Sigmoid colon (tissue), 3 donors: Measurements from ENCODE around the gene APOD.

Experiments
- POLR2A ChIP-seq, 2 donors: fragments of 450-650 bp; IDR thresholded peaks; one replicate each; pipeline ENCODE4 v1.6.1; 2016; ENCODE audit warnings: antibody characterized with exemption in 2 of 2, mild to moderate bottlenecking in 2 of 2, moderate library complexity in 2 of 2
- TF ChIP-seq, protein P1 (sequence below), 4 experiments: fragments of 450-650 bp in 3 of 4; fragments of 200-600 bp in 1 of 4; IDR thresholded peaks; one replicate each; pipeline ENCODE4 v1.5.1; 2016 to 2019; ENCODE audit warnings: antibody characterized with exemption in 4 of 4, mild to moderate bottlenecking in 3 of 4, moderate library complexity in 2 of 4

DNA sequence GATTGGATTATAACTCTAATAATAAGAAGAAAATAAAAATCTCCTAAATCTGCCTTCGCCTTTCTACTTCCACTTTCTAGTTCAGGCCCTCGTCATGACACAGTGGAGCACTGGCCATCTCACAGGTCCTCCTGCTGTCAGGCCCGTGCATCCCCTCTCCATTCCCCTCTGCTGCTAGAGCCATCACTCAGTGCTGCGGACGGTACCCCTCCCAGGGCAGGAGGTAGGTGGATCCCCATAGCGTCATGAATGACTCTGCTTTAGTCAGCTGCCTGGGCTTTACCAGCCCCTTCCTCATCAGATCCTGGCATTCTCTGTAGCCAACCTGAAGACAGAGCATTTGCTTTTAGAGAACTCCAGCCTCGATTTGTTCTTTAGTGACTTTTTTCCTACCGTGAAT lies 28.6 kb downstream of the APOD start:
- TF ChIP-seq, protein P1, sequence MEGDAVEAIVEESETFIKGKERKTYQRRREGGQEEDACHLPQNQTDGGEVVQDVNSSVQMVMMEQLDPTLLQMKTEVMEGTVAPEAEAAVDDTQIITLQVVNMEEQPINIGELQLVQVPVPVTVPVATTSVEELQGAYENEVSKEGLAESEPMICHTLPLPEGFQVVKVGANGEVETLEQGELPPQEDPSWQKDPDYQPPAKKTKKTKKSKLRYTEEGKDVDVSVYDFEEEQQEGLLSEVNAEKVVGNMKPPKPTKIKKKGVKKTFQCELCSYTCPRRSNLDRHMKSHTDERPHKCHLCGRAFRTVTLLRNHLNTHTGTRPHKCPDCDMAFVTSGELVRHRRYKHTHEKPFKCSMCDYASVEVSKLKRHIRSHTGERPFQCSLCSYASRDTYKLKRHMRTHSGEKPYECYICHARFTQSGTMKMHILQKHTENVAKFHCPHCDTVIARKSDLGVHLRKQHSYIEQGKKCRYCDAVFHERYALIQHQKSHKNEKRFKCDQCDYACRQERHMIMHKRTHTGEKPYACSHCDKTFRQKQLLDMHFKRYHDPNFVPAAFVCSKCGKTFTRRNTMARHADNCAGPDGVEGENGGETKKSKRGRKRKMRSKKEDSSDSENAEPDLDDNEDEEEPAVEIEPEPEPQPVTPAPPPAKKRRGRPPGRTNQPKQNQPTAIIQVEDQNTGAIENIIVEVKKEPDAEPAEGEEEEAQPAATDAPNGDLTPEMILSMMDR (IDR thresholded peaks at IDR 0.05), result no peak
- TF ChIP-seq POLR2A (IDR thresholded peaks at IDR 0.05), result no peak
